ENCODE results near the gene FAM114A1.

FAM114A1 gene

GRCh38 chr4:38925492-38926413 lies 58.1 kb downstream of the FAM114A1 start:
- no peak overlapping the region for H3K27ac ChIP-seq
- TF ChIP-seq CTCF (IDR thresholded peaks at IDR 0.05) (no peak), ZFX (IDR thresholded peaks at IDR 0.05; ENCODE audit: borderline replicate concordance) (no peak)

- no peak for TF ChIP-seq ZFX (IDR thresholded peaks at IDR 0.05; ENCODE audit: borderline replicate concordance)
- TF ChIP-seq CTCF (IDR thresholded peaks at IDR 0.05): no peak
- H3K27ac ChIP-seq: no peak overlapping the region
These were observed 59.3 kb downstream of the FAM114A1 start for GRCh38 chr4:38926896-38927295.

GRCh38 chr4:38928568-38928967 lies 61.0 kb downstream of the FAM114A1 start:
- TF ChIP-seq ZFX (IDR thresholded peaks at IDR 0.05; ENCODE audit: borderline replicate concordance): no peak
- TF ChIP-seq CTCF (IDR thresholded peaks at IDR 0.05): no peak
- no peak overlapping the region for H3K27ac ChIP-seq

GRCh38 chr4:38928974-38929373 lies 61.4 kb downstream of the FAM114A1 start:
- H3K27ac ChIP-seq: no peak overlapping the region

GRCh38 chr4:38930204-38930603 lies 62.6 kb downstream of the FAM114A1 start:
- TF ChIP-seq CTCF (IDR thresholded peaks at IDR 0.05): no peak
- TF ChIP-seq ZFX (IDR thresholded peaks at IDR 0.05; ENCODE audit: borderline replicate concordance): no peak

More at GRCh38 chr4:38928974-38929373, 61.4 kb downstream of the FAM114A1 start:
- TF ChIP-seq CTCF (IDR thresholded peaks at IDR 0.05) (no peak), ZFX (IDR thresholded peaks at IDR 0.05; ENCODE audit: borderline replicate concordance) (no peak)

GRCh38 chr4:38930707-38931106 lies 63.1 kb downstream of the FAM114A1 start:
- TF ChIP-seq ZFX (IDR thresholded peaks at IDR 0.05; ENCODE audit: borderline replicate concordance): no peak
- TF ChIP-seq CTCF (IDR thresholded peaks at IDR 0.05): no peak
- no peak overlapping the region for H3K27ac ChIP-seq

More at GRCh38 chr4:38930204-38930603, 62.6 kb downstream of the FAM114A1 start:
- H3K27ac ChIP-seq: no peak overlapping the region

GRCh38 chr4:38931125-38931524 lies 63.5 kb downstream of the FAM114A1 start:
- no peak for TF ChIP-seq CTCF (IDR thresholded peaks at IDR 0.05)
- no peak for TF ChIP-seq ZFX (IDR thresholded peaks at IDR 0.05; ENCODE audit: borderline replicate concordance)
- H3K27ac ChIP-seq: no peak overlapping the region
